IPS-20b (cell line): ENCODE measurements around the gene KRT14.
"Not testable (repeated sequence)": the region's sequence is repeated elsewhere in the genome, so short reads cannot be mapped to it uniquely, and the experiment has no call there.

Source experiments
- H3K27ac ChIP-seq: one replicate; pipeline ENCODE4 v1.5.1; 2013; ENCODE audit warnings: low read length
- H3K27me3 ChIP-seq: 2 replicates; pipeline ENCODE4 v1.6.1; 2013; ENCODE audit warnings: mild to moderate bottlenecking, low read length, inconsistent platforms; ENCODE audit not compliant: insufficient read depth
- H3K36me3 ChIP-seq: 2 replicates; pipeline ENCODE4 v1.6.1; 2013; ENCODE audit warnings: low read depth, mild to moderate bottlenecking, inconsistent platforms, low read length, moderate library complexity; ENCODE audit not compliant: insufficient read depth
- H3K4me1 ChIP-seq: 2 replicates; pipeline ENCODE4 v1.6.1; 2013; ENCODE audit warnings: mild to moderate bottlenecking, control low read depth, inconsistent platforms, low read length, moderate library complexity; ENCODE audit not compliant: insufficient read depth
- H3K4me3 ChIP-seq: 2 replicates; pipeline ENCODE4 v1.5.1; 2013; ENCODE audit warnings: mild to moderate bottlenecking, low read length, inconsistent platforms
- H3K9ac ChIP-seq: 2 replicates; pipeline ENCODE4 v1.6.1; 2013; ENCODE audit warnings: low read depth, mild to moderate bottlenecking, inconsistent platforms, low read length, moderate library complexity
- H3K9me3 ChIP-seq: 2 replicates; pipeline ENCODE4 v1.6.1; 2013; ENCODE audit warnings: mild to moderate bottlenecking, low read depth, low read length, inconsistent platforms; ENCODE audit not compliant: insufficient read depth

Gene KRT14

DNA sequence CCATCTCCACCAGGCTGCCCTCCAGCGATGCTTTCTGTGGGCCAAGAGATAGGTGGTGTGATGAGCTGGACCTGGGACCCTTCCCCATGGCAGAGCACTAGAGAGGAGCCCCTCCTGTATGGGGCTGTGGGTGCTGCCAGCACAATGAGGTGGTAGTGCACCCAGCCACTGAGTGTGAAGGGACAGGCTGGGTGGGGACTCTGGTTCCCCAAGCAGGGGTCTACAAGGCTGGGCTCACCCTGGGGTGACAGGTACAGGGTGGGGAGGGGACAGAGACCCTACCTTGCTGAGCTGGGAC lies 41.3 kb upstream of the KRT14 start:
- not testable (repeated sequence) for H3K27me3 ChIP-seq, H3K4me1 ChIP-seq, H3K36me3 ChIP-seq, H3K9ac ChIP-seq, H3K4me3 ChIP-seq, H3K9me3 ChIP-seq, H3K27ac ChIP-seq

GRCh38 chr17:41627316-41628072 lies 40.8 kb upstream of the KRT14 start:
- no peak overlapping the region for H3K9ac ChIP-seq
- H3K27ac ChIP-seq, result no peak overlapping the region
- H3K4me1 ChIP-seq, result 0 out of 2 replicates have a peak, but pooled peaks cover 3% of the 10 kb centered on the region
- H3K27me3 ChIP-seq, result no peaks in the 10 kb centered on the region
- H3K4me3 ChIP-seq, result no peak overlapping the region
- no peaks in the 10 kb centered on the region for H3K36me3 ChIP-seq
- H3K9me3 ChIP-seq, result no peaks in the 10 kb centered on the region

DNA sequence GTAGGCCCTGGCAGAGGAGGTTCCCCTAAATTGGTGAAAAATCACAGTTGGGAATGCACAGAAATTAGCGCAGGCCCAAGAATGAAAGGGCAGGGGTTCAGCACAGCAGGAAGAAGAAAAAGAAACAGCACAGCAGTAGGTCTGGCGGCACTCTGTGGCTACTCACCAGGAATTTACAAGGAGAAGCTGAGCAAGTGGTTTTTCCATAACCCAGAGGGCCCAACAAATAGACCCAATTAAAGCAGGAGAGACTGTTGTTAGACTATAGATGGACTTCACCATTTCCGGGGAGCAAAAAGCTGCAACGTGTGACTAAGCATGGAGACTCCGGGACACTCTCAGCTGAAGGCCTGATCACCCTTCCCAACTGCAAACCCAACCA lies 40.2 kb upstream of the KRT14 start:
- H3K4me1 ChIP-seq, H3K9me3 ChIP-seq, H3K27me3 ChIP-seq, H3K36me3 ChIP-seq, H3K4me3 ChIP-seq, H3K9ac ChIP-seq, H3K27ac ChIP-seq: not testable (repeated sequence)

DNA sequence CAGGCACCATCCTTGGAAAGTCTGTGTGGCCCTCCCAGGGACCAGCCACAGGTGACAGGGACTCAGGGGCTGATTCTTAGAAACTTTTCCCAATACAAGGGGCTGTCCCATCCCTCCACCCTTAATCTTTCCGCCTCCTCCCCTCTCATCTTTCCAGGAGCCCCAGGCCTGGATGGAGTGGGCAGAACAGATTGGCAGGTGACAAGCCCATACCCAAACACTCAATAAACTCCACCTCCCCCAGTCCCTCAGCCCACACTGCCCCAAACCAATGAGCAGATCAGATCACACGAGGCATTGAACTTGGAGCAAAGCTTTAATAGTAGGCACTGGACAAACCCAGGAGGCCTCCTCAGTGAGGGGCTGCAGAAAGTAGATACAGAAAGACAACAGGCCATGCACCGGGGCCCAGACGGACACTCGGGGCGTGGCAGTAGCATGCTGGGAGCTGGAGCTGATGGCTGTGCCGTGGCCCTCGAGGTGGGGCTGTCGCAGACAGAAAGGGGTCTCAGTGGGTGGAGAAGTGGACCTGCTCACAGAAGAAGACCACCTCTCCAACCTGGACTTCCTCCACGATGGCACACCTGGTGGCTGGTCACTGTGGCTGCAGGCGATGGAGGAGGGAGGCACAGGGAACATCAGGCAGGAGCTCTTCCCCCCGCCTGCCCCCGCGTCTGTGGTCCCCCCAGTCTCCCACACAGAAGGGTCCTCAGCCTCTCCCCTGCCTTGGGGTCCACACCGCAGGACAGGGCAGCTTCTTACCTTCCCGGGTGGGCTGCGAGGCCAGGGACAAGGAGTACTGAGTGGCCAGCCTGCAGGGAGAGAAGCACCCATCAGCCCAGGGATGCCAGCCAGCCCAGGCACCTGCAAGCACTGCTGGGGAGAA lies 39.6 kb upstream of the KRT14 start:
- H3K9me3 ChIP-seq, H3K4me1 ChIP-seq, H3K36me3 ChIP-seq, H3K27ac ChIP-seq, H3K4me3 ChIP-seq, H3K9ac ChIP-seq, H3K27me3 ChIP-seq: not testable (repeated sequence)

DNA sequence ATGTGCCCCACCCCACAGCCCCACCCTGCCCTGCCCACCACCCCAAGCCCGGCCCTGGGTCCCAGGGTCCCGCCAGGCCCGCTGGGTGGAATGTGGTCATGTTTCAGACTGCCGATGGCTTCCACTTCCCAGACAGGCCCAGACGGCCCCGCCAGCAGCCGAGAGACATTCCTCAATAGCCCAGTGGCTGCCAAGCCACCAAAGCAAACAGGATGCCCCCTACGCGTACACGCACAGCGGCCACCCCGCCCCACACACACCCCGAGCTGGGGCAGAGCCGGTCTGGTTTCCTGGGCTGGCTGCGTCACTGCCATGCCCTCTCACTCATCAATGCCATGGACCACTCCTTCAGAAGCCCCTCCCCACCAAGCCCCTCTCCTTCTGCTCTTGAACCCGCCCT lies 38.9 kb upstream of the KRT14 start:
- Histone ChIP-seq H3K36me3 (no peaks in the 10 kb centered on the region), H3K9ac (no peak overlapping the region), H3K9me3 (no peaks in the 10 kb centered on the region), H3K4me1 (0 out of 2 replicates have a peak, but pooled peaks cover 3% of the 10 kb centered on the region), H3K27ac (no peak overlapping the region), H3K4me3 (no peak overlapping the region), H3K27me3 (no peaks in the 10 kb centered on the region)

DNA sequence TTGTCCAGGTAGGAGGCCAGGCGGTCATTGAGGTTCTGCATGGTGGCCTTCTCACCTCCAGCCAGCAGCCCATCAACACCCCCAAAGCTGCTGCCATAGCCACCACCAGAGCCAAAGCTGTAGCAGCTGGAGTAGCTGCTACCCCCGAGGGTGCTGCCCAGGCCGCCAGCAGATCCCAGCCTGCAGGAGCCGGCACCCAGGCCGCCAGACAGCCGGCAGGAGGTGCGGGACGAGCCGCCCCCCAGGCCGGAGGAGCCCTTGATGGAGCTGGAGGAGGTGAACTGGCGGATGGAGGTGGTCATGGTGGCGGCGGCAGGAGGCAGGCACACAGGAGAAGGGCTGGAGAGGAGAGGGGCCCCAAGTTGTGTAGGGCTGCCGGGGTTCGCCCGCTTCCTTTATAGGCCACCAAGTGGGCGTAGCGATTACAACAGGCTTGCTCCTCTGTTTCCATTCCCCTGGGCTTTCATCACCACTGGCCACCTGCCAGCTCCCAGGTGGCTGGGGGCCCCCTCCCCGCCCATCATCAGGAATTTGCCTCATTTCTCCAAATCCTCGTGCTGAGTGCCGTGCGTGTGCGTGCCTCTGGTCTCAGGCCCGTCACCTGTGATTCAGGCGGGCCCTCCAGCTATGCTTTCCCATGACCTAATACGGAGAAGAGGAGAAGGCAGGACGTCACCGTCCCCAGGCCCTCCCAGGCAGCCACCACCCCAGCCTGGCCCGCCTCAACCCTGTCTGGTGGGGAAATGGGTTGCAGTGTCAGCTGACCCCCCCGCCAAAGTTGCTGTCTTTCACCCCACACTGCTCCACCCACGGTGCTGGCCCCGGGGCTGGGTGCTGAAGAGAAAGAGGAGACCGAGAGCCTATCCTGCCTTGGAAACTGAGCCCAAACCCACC lies 37.8 kb upstream of the KRT14 start, which contains the start of gene KRT17:
TSS of gene KRT17 (minus strand) at position 368 of the 894 bp plus-strand sequence. CDS start at position 302, 66 bp downstream.
- Histone ChIP-seq H3K4me3 (no peak within 1 kb of the TSS), H3K9ac (no peak within 1 kb of the TSS), H3K36me3 (no peaks in the 10 kb centered on the region), H3K9me3 (no peaks in the 10 kb centered on the region), H3K4me1 (0 out of 2 replicates have a peak, but pooled peaks cover 3% of the 10 kb centered on the region), H3K27me3 (no peaks in the 10 kb centered on the region), H3K27ac (no peak within 1 kb of the TSS)

- not testable (repeated sequence) for H3K36me3 ChIP-seq, H3K4me3 ChIP-seq, H3K27me3 ChIP-seq, H3K9ac ChIP-seq, H3K9me3 ChIP-seq, H3K4me1 ChIP-seq, H3K27ac ChIP-seq
These were observed 36.6 kb upstream of the KRT14 start for GRCh38 chr17:41623184-41623861.

DNA sequence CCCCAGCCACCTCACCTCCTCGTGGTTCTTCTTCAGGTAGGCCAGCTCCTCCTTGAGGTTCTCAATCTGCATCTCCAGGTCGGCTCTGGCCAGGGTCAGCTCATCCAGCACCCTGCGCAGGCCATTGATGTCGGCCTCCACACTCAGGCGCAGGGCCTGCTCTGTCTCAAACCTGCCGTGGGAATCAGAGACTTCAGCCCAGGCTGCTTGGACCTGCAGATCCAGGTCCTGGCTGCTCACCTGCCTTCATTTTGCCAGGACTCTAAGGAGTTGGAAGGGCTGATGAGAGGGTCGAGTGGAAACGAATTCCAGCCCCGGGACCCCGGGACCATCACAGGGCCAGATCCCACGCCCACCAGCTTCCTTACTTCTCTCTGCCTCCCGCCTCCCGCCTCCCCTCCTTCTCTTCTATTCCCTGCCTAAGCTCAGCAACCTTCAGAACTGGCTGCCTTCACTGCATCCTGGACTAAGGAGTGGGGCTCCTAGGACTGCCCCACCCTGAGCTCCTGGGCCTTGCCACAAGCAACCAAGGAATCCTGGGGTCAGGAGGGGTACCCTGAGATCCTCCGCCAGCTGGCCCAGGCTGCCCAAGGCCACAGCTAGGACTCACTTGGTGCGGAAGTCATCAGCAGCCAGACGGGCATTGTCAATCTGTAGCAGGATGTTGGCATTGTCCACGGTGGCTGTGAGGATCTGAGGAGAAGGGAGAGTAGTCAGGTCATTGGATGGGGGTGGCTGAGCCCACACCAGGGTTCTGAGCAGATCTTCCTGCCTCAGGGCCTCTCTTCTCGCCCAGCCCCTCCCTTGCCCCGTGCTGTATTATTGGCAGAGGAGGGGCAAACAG lies 35.9 kb upstream of the KRT14 start:
- H3K9ac ChIP-seq, H3K27me3 ChIP-seq, H3K27ac ChIP-seq, H3K36me3 ChIP-seq, H3K9me3 ChIP-seq, H3K4me1 ChIP-seq, H3K4me3 ChIP-seq: not testable (repeated sequence)

DNA sequence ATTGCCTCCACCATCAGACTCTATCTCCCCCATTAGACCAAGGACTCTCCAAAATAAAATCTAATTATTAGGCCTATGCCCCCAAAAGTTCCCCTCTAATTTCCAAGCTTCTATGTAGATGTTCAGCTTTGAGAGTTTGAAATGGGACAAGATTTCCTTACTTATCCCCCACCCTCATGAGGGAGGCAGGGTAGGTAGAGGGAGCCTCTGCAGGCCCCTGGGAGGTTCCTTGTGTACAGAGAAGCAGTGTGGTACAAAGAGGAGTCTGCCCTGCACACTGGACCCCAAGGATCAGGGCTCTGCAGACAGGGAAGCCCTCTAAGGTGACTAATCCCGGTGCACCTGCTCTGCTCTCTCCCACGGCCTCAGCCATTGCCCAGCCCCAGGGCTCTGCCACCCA lies 35.2 kb upstream of the KRT14 start:
- Histone ChIP-seq H3K4me1 (no peaks in the 10 kb centered on the region), H3K36me3 (no peaks in the 10 kb centered on the region), H3K27me3 (no peaks in the 10 kb centered on the region), H3K9ac (no peak overlapping the region), H3K9me3 (no peaks in the 10 kb centered on the region), H3K4me3 (no peak overlapping the region), H3K27ac (no peak overlapping the region)

DNA sequence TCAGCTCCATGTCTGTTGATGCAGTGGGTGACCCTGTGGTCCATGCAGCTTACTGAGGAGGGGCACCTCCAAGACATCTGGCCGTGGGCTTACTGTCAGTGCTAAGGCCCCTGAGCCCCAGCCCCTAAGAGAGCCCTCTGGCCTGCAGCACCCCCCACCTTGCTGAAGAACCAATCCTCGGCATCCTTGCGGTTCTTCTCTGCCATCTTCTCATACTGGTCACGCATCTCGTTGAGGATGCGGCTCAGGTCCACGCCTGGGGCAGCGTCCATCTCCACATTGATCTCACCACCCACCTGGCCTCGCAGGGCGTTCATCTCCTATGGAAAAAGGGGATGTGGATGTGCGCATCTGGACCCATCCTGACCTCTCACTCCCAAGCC lies 34.7 kb upstream of the KRT14 start:
- H3K9ac ChIP-seq, H3K9me3 ChIP-seq, H3K4me1 ChIP-seq, H3K4me3 ChIP-seq, H3K36me3 ChIP-seq, H3K27me3 ChIP-seq, H3K27ac ChIP-seq: not testable (repeated sequence)
